Measurements from ENCODE around the gene NCKAP5L.

The NCKAP5L gene

DNA sequence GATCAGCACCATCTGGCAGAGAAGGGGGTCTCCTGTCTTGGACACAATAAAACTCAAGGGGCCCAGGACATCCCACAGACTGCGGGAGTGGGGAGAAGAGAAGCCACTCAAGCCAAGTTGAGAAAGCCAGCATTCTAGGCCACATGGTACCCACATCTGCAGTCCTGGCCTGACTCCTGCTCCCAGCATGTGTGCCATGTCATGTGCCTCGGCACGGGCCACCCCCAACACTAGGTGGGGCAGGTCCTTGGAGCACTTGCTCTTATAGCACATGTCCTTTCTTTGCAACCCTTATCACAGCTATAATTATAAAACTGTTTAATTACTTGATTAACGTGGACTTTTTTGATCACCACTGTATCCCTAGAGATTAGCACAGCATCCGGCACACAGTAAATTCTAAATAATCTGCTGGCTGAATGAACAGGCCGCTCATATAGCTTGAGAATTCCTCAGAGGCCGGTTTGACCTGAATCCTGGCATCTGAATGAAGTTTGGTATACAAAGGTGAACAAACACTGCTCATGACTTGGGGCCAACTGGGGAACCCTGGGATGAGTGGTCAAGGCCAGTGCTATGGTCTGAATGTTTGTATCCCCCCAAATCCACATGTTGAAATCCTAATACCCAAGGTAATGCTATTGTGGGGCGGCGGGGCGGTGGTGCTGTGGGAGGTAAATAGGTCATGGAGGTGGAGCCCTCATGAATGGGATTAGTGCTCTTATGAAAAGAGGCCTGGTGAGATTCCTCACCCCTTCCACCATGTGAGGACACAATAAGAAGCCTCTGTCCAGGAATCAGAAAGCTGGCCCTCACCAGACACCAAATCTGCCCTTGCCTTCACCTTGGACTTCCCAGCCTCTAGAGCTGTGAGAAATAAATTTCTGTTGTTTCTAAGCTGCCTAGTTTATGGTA, 6.6 kb downstream of the NCKAP5L start:
- no peak for DNase-seq

DNA sequence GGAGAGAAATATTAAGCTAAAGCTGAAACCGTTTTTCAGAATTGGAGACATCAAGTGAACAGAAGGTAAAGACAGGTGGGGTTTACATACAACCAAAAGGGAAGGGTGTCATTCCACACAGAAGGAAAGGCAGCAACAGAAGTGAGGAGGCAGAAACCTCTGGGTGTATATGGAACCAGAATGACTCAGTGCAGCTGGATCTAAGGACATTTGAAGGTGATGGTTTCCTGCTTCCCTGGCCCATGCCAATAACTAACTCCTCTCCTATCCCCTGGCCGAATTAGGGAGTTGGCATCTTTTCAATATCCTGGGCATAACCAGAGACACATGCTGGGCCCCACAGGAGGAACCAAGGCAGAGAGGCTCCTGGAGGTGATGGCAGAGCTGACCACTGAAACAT, 8.4 kb downstream of the NCKAP5L start:
- no peak for DNase-seq

DNA sequence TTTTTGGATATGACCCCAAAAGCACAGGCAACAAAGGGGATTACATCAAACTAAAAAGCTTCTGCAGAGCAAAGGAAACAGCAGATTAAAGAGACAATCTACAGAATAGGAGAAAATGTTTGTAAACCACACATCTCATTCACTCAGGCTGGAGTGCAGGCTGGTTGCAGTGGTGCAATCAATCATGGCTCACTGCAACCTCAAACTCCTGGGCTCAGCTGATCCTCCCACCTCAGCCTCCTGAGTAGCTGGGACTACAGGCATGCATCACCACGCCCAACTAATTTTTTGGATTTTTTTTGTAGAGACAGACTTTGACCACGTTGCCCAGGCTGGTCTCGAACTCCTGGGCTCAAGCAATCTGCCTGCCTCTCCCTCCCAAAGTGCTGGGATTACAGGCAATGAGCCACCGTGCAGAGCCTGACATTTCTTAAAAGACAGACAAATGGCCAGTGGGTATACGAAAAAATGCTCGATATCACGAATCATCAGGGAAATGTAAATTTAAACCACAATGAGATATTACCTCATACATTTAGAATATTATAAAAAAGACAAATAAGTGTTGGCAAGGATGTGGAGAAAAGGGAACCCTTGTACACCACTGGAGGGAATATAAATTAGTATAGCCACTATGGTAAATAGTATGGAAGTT, 9.8 kb downstream of the NCKAP5L start:
- no peak for DNase-seq

DNA sequence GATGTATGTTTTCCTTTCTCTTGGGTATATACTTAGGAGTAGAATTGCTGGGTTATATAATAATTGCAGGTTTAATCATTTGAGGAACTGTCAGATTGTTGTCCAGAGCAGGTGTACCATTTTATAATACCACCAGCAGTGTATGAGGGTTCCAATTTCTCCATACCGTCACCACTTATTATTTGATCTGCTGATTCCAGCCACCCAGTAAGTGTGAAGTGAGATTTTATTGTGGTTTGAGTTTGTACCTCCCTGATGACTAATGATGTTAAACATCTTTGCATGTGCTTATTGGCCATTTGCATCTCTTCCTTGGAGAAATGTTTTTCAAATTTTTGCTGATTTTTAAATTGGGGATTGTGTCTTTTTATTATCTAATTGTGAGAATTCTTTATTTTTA, 15.1 kb downstream of the NCKAP5L start:
- no peak for DNase-seq

DNA sequence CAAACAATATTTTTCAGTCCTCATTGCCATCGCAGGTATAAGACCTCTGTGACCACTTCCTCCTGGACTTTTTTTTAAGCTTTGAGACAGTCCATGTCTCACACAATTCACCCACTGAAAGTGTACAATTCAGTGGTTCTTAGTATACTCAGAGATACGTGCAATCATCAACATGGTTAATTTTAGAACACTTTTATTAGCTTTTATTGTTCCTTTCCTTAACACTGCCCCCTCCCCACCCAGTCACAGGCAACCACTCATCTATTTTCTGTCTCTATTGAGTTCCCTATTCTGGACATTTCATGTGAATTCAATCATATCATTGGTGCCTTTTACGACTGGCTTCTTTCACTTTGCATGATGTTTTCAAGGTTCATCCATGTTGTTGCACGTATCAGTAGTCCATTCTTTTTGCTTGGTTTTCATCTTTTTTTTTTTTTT, 16.2 kb downstream of the NCKAP5L start:
- no peak for DNase-seq

GRCh38 chr12:49811136-49811535, 17.1 kb downstream of the NCKAP5L start:
- no peak for DNase-seq

DNA sequence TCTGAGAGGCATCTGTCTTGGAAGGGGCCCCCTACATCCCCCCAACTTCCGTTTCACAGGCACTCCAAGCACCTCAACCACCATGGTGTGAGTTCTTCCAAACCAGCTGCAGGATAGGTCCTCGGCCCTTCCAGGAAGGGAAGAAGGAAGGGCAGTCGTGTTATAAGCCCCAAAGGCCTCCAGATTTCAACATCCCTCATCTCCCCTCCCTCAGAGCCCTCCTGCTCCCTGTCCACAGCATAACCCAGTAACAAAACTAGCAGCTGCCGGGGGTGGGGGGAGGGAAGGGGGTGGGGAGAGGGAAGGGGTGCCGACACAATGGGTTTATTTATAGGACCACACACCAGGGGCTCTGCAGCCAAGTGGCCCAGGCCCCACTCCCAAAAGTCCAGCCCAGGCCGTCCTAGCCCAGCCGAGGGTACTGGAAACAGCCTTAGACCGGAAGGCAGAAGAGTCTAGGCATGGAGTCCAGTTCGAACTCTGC, 18.3 kb downstream of the NCKAP5L start:
- no peak for DNase-seq

- no peak for DNase-seq
Measured at GRCh38 chr12:49809381-49809905, 18.8 kb downstream of the NCKAP5L start.

DNA sequence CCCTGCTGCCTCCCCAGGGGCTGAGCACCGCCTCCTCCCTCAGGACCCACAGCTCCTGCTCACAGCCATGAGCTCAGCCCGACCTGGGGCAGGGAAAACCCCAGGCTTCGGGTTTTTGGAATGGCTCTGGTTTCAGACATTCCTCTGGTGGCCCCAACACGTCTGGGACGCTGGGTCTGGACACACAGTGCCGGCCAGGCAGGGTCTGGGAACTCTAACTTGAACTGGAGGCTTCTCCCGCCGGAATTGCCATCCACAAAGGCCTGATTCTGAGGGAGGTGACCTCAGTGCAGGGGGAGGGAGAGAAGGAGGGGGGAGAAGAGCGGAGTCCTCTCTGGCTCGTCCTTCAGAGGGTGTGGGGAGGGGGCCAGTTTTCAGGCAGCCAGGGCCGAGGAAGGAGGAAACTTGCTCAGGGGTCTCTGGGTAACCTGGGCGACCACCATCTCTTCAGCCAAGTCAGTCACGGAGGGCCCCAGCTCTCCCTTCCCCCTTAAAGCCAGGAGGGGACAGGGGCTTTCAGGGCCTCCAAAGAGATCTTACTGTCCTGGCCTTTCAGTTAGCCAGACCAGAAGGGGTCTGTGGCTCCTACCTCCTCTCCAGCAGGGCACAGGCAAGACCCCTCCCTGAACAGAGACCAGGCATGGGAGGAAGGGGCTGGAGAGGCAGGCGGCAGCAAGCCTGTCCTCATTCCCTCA, 19.4 kb downstream of the NCKAP5L start:
- no peak for DNase-seq

- DNase-seq = no peak
Measured at GRCh38 chr12:49807991-49808580, 20.1 kb downstream of the NCKAP5L start.

DNA sequence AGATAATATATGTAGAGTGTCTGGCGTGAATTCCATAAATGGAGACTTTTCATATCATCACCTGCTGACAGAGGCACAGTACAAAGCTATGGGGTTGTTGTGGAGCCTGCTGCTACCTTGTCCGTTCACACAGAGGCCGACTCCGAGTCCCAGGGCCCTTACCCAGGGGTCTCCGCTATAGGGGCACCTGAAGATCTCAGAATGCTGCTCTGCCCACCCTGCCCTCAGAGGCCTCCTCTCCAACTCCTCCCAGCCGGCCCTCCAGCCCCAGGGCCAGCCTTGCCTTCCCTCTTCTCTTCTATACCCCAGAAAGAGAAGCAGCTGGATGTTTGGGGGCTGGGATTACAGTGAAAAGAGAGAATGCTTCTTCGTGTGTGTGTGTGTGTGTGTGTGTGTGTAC, 21.3 kb downstream of the NCKAP5L start:
- no peak for DNase-seq

- DNase-seq = no peak
Measured at GRCh38 chr12:49806321-49806813, 21.8 kb downstream of the NCKAP5L start.

DNA sequence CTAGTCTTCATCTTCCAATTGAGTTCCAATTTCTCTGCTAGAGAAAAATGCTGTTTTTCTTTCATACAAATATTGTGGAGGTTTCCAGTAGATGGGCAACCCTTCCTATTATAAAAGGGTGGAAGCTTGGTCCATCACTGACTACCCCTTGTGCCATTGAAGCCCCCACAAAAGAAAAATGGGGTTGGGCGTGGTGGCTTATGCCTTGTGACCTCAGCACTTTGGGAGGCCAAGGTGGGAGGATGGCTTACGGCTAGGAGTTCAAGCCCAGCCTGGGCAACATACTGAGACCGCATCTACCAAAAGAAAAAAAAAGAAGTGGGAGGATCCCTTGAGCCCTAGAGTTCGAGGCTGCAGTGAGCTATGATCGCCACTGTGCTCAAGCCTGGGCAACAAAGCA, 22.8 kb downstream of the NCKAP5L start:
- no peak for DNase-seq

DNA sequence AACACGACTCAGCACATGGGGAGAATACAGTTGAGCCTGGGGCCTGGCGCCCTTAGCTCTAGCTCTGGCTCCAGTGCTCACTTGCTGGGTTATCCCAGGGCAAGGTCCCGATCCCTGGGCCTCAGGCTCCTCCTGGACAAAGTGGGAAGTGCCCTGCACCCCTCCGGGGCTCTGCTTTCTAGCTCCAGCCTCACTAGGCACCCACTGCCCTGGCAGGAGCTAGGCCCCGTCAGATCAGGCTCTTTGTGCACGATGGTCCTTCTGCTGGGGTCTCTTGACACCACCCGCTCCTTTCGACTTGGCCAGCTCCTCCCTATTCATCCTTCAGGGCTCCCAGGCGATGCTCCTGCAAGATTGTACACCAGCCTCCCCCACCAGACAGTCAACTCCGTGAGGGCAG, 23.4 kb downstream of the NCKAP5L start:
- no peak for DNase-seq

GRCh38 chr12:49803693-49804450, 24.3 kb downstream of the NCKAP5L start:
- no peak for DNase-seq

- DNase-seq = no peak
Measured at GRCh38 chr12:49801141-49802063, 26.8 kb downstream of the NCKAP5L start.

GRCh38 chr12:49800421-49801140, 27.6 kb downstream of the NCKAP5L start:
- DNase-seq = no peak

DNA sequence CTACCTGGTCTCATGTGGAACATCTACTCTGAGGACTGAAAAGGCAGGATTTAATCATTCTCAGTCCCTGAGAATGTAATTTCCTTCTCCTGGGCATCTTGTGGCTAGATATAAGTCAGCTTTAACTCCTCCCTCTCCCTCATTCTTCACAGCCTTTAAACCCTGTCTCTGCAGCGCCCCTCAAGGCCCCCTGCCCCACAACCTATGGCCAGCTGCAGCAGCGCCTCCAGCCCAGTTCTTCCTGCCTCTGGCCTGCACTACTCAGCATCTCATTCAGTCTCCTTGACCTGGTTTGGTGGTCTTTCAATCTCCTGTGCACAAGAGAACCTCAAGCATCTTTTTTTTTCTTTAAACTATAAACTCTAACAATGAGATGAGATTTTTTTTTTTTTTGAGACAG, 29.3 kb downstream of the NCKAP5L start:
- DNase-seq = no peak

DNA sequence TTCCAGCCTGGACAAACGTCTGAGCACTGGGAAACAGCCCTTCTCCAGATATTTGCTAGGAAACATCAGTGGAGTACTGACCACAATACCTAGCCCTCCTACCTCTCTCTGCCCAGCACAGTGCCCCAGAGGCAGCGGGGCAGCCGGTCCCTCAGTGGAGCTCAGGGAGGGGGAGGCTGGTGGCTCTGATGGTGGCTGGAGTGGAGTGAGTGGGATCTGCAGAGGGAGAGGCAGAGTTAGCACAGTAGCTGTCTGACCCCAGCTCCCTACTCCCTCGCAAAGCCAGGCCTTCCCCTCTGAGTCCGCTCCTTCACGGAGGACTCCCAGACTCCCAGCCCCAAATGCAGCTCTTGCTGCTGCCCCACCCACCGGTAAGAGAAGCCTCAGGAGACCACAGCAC, 30.0 kb downstream of the NCKAP5L start:
- no peak for DNase-seq

- DNase-seq = peak in 1 of 2 donors; percentile 12
Measured at GRCh38 chr12:49797449-49797776, 30.8 kb downstream of the NCKAP5L start.

All from CD4-positive, alpha-beta T cell treated with Interleukin-1 beta for 1 hour (primary cell).